ENCODE measurements around the gene SPPL2B. TPM values are rescaled to one million over a fixed set of nuclear protein-coding genes. Genes with fewer than 3 reads are reported as not detected.
"Not testable (repeated sequence)": the region's sequence is repeated elsewhere in the genome, so short reads cannot be mapped to it uniquely, and the experiment has no call there.

SPPL2B gene, protein sequence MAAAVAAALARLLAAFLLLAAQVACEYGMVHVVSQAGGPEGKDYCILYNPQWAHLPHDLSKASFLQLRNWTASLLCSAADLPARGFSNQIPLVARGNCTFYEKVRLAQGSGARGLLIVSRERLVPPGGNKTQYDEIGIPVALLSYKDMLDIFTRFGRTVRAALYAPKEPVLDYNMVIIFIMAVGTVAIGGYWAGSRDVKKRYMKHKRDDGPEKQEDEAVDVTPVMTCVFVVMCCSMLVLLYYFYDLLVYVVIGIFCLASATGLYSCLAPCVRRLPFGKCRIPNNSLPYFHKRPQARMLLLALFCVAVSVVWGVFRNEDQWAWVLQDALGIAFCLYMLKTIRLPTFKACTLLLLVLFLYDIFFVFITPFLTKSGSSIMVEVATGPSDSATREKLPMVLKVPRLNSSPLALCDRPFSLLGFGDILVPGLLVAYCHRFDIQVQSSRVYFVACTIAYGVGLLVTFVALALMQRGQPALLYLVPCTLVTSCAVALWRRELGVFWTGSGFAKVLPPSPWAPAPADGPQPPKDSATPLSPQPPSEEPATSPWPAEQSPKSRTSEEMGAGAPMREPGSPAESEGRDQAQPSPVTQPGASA
- 24.9 TPM for total RNA-seq
- long read RNA-seq, transcript SPPL2B-209 (15 exons, 3,456 nt) = major isoform, 12 of 33 reads
- long read RNA-seq, partial matches to known transcripts = 7 of 33 reads
- long read RNA-seq, other reads (novel, unspliced or antisense) = 10 of 33 reads

GRCh38 chr19:2328401-2329148 is at the start of gene SPPL2B, which contains the start of gene LSM7:
Gene SPPL2B, plus strand, starts transcription at chr19:2328684. Its CDS starts 26 bp downstream, at chr19:2328710.
Gene LSM7, minus strand, starts transcription at chr19:2328586. Its CDS starts 20 bp downstream, at chr19:2328566.
- peak; percentile 95 for DNase-seq (ENCODE audit: missing footprints)
- peak; percentile 93 for ATAC-seq
- intact Hi-C loops (cut with DNase I) = no loop called here

GRCh38 chr19:2280633-2281264 is 47.7 kb upstream of the SPPL2B start:
- ATAC-seq (no peak), DNase-seq (ENCODE audit: missing footprints) (peak; percentile 47)
- intact Hi-C loops (cut with DNase I) = no loop called here

DNA sequence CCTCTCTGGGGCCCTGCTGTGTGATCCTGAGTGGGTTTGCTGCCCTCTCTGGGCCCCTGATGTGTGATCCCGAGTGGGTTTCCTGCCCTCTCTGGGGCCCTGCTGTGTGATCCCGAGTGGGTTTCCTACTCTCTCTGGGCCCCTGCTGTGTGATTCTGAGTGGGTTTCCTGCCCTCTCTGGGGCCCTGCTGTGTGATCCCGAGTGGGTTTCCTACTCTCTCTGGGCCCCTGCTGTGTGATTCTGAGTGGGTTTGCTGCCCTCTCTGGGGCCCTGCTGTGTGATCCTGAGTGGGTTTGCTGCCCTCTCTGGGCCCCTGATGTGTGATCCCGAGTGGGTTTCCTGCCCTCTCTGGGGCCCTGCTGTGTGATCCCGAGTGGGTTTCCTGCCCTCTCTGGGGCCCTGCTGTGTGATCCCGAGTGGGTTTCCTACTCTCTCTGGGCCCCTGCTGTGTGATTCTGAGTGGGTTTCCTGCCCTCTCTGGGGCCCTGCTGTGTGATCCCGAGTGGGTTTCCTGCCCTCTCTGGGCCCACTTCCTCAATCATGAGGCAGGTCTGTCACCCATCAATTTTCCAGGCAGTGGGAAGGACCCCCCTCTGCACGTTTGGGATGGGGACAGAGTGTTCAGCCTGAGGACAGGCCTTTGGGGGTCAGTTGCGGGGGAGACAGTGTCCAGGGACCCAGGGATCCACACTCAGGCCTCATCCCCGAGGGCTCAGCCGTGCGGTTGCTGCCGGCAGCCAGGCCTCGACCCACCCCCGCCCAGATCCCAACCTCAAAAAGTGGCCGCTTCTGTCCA is 47.0 kb upstream of the SPPL2B start:
- ATAC-seq; intact Hi-C loops (cut with DNase I): not testable (repeated sequence)
- peak; percentile 62 for DNase-seq (ENCODE audit: missing footprints)

DNA sequence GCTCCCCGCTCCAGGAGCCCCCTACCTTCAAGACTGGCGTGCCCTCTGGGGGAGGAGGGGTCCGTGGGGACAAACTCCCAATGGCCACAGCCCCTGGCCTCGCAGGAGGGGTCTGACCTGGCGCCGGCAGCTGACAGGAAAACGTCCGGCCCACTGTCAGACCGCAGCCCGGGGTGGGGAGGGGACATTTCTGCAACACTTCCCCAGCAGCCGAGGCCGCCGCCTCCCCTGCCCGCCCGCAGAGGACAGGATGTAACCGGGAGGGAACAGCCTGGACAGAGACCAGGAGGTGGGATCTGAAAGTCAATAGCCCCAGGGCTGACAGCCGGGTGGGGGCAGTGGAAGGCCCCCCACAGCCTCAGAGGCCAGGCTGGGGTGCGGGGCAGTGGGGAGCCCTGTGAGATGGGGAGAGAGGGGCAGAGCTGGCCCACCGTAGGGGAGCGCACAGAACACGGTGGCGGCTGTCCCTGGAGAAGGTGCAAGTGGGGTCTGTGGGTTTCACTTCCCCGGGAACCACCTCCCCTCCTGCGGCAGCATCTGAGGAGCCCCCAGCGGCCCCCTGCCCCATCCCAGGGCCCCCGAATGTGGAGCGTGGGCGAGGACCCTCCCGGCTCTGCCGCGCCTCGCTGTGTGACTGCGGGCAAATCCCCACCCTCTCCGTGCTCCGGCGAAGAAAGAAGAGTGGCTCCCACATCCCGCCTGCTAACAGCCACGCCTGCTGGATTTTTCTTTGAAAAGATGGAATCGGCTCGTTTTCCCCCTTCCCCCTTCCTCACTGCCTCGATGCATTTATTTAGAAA is 46.2 kb upstream of the SPPL2B start, which contains the start of gene PEAK3:
Gene PEAK3, minus strand, starts transcription at position 114 of the 800 bp plus-strand sequence. CDS start 1,244 bp downstream, outside the sequence.
- intact Hi-C loops (cut with DNase I) = no loop called here
- DNase-seq (ENCODE audit: missing footprints) (peak; percentile 95), ATAC-seq (peak; percentile 82)

DNA sequence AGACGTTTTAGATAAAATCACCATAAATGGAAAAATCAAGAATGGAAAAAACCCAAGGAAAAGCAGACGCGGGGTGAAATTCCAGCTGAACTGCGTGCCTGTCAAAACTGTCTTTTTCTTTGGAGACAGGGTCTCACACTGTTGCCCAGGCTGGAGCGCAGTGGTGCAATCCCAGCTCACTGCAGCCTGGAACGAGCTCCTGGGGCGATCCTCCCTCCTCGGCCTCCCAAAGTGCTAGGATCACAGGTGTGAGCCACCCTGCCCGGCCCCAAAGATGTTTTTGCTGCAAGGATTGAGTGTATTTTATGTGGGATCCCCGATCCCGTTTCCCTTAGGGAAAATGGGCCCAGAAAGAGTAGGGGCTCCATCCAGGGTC is 45.6 kb upstream of the SPPL2B start:
- ATAC-seq = no peak
- DNase-seq (ENCODE audit: missing footprints) = no peak
- intact Hi-C loops (cut with DNase I) = no loop called here

DNA sequence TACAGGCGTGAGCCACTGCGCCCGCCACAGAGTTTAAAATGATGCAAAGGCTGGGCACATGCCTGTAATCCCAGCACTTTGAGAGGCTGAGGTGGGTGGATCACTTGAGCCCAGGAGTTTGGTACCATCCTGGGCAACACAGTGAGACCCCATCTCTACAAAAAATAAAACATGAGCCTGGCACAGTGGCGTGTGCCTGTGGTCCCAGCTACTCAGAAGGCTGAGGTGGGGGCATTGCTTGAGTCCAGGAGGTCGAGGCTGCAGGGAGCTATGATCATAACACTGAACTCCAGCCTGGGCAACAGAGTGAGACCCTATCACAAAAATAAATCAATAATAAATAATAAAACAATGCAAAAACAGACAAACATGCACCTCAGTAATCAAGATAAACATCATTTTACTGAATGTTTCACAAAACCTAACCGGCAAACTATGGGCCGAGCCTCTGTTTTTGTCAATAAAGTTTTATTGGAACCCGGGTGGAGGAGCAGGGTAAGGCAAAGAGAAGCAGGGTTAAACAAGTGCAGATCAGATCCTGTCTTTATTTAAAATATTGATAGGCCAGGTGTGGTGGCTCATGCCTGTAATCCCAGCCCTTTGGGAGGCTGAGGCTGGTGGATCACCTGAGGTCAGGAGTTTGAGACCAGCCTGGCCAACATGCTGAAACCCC is 44.5 kb upstream of the SPPL2B start:
- ATAC-seq (no peak), DNase-seq (ENCODE audit: missing footprints) (peak; percentile 27)
- intact Hi-C loops (cut with DNase I) = no loop called here

GRCh38 chr19:2286402-2287140 is 41.9 kb upstream of the SPPL2B start:
- DNase-seq (ENCODE audit: missing footprints) = peak; percentile 9
- no peak for ATAC-seq
- intact Hi-C loops (cut with DNase I) = no loop called here

GRCh38 chr19:2287585-2288337 is 40.7 kb upstream of the SPPL2B start:
- intact Hi-C loops (cut with DNase I) = no loop called here
- ATAC-seq (no peak), DNase-seq (ENCODE audit: missing footprints) (no peak)

- no peak for DNase-seq (ENCODE audit: missing footprints)
- intact Hi-C loops (cut with DNase I) = no loop called here
- no peak for ATAC-seq
Measured at GRCh38 chr19:2288338-2288817, 40.1 kb upstream of the SPPL2B start.

- intact Hi-C loops (cut with DNase I) = no loop called here
- ATAC-seq (peak; percentile 14), DNase-seq (ENCODE audit: missing footprints) (peak; percentile 53)
Measured at GRCh38 chr19:2288818-2289713, 39.4 kb upstream of the SPPL2B start.

- intact Hi-C loops (cut with DNase I) = no loop called here
- peak; percentile 85 for DNase-seq (ENCODE audit: missing footprints)
- peak; percentile 32 for ATAC-seq
Measured at GRCh38 chr19:2289714-2290435, 38.6 kb upstream of the SPPL2B start.

- intact Hi-C loops (cut with DNase I) = no loop called here
- no peak for ATAC-seq
- DNase-seq (ENCODE audit: missing footprints) = peak; percentile 80
Measured at GRCh38 chr19:2290441-2291184, 37.9 kb upstream of the SPPL2B start.

DNA sequence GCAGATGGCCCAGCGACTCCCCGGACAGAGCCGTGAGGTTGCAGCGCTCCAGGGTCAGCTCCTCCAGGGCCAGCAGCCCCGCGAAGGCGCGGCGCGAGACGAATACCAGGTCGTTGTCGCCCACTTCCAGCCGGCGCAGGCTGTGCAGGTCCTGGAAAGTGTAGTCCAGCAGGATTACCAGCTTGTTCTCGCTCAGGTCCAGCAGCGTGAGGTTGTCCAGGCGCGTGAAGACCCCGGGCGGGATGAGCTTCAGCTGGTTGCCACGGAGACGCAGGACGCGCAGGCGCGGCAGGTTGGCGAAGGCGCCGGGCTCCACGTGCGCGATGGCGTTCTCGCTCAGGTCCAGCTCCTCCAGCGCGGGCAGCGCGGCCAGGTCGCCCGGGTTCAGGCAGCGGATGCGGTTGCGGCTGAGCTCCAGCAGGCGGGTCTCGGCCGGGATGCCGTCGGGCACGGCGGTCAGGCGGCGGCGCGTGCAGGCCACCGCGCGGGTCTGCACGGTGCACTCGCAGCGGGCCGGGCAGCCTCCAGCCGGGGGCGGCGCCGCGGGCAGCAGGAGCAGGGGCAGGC is 37.2 kb upstream of the SPPL2B start:
- intact Hi-C loops (cut with DNase I) = no loop called here
- DNase-seq (ENCODE audit: missing footprints) = no peak
- no peak for ATAC-seq

Data from Right ventricle myocardium inferior (tissue), 1 donor.